Rectal smooth muscle tissue (tissue), 1 donor: Measurements from ENCODE around the gene TERT.

ENCODE experiments used
- H3K27ac ChIP-seq: one replicate; pipeline ENCODE4 v1.7.0; 2013; ENCODE audit warnings: low read depth, low read length, inconsistent platforms
- H3K27me3 ChIP-seq: one replicate; pipeline ENCODE4 v1.7.0; 2013; ENCODE audit warnings: low read length; ENCODE audit not compliant: control insufficient read depth, insufficient read depth
- H3K36me3 ChIP-seq: one replicate; pipeline ENCODE4 v1.7.0; 2013; ENCODE audit warnings: low read length; ENCODE audit not compliant: control insufficient read depth, insufficient read depth
- H3K4me1 ChIP-seq: one replicate; pipeline ENCODE4 v1.7.0; 2013; ENCODE audit warnings: low read length; ENCODE audit not compliant: control insufficient read depth, insufficient read depth
- H3K4me3 ChIP-seq: one replicate; pipeline ENCODE4 v1.7.0; 2013; ENCODE audit warnings: low read length
- H3K9ac ChIP-seq: one replicate; pipeline ENCODE4 v1.7.0; 2013; ENCODE audit warnings: low read length

The TERT gene

DNA sequence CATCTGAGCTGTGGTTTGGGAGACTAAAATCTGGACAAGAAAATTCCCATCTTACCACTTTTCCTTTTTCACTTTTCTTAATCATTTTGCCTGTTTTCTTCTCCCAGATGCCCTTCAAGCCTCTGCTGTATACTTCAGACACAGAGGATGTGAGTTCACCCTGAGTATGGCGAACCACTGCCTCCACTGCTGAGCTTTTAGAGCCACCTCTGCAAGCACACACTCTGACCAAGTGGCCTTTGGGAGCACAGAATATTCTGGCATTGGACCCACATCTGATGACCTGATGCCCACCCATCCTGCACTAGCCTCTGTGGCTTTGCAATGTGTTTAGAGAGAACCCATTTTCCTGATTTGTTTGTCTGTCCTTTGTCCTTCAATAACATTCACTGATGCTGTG, 32.5 kb downstream of the TERT start:
- no peak overlapping the region for H3K9ac ChIP-seq
- no peak overlapping the region for H3K27ac ChIP-seq
- no peaks in the 10 kb centered on the region for H3K27me3 ChIP-seq
- H3K4me3 ChIP-seq = no peak overlapping the region
- H3K36me3 ChIP-seq = no peaks in the 10 kb centered on the region
- no peaks in the 10 kb centered on the region for H3K4me1 ChIP-seq

DNA sequence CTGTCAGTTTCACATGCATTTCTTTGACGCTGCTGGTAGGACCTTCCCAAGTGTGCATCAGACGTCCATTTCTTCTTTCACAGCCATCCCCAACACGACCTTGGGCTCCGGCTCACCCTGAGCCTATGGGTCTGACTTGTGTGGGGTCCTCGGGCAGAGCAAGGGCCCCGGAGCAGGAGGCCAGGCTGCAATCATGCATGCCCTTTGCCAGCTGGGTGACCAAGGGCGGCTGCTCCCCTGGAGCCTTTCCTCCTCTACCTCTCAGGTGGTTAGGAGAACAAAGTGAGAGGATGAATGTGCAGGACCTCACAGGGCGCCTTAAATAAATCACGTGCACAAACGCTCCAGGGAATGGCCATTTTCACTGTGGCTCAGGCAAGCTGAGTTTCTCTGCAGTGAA, 33.2 kb downstream of the TERT start:
- no peaks in the 10 kb centered on the region for H3K4me1 ChIP-seq
- H3K27ac ChIP-seq = no peak overlapping the region
- no peaks in the 10 kb centered on the region for H3K27me3 ChIP-seq
- H3K4me3 ChIP-seq = no peak overlapping the region
- H3K9ac ChIP-seq = no peak overlapping the region
- no peaks in the 10 kb centered on the region for H3K36me3 ChIP-seq

DNA sequence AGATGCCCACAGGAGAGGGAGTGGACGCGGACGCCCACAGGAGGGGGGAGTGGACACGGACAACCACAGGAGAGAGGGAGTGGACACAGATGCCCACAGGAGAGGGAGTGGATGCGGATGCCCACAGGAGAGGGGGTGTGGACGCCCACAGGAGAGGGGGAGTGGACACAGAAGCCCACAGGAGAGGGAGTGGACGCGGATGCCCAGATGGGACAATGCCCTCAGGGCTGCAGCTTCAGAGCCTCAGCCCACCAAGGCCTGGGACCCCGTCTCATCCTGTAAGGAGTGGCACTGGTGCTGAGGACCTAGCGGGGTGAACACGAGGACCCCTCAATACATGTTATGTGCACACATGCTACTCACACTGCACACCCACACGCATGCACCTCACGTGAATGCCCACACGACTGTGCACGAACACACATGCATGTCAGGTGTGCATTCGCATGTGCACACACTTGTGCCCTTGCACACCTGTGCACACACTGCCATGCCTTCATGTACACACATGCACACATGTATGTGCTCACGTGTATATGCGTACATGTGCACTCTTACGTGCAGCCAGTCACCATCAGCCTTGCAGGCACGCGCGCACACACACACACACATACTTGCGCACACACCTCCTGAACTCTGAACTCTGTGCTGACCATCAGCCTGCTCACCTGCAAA, 34.9 kb downstream of the TERT start:
- H3K27me3 ChIP-seq = no peaks in the 10 kb centered on the region
- no peaks in the 10 kb centered on the region for H3K36me3 ChIP-seq
- no peak overlapping the region for H3K4me3 ChIP-seq
- H3K9ac ChIP-seq = no peak overlapping the region
- H3K27ac ChIP-seq = no peak overlapping the region
- H3K4me1 ChIP-seq = no peaks in the 10 kb centered on the region

DNA sequence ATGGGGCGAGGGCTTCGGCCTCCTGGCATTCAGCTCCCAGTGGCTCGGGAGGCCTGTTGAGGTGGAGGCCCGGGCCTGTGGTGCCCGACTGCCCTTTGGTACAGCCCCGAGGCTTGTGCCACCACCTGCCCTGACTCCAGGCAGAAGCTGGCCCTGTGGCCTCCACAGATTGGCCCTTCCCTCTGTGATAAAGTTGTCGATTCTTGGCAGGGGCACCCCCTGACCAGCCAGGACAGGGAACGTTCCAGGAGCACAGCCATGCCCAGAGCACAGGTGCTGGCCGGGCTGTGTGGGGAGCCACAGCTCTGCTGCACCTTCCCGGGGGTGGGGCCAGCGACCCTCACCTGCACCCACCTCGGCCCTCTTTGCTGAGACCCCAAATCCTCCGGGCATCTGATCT, 37.0 kb downstream of the TERT start:
- Histone ChIP-seq H3K36me3 (no peaks in the 10 kb centered on the region), H3K4me3 (no peak overlapping the region), H3K27me3 (no peaks in the 10 kb centered on the region), H3K4me1 (no peaks in the 10 kb centered on the region), H3K9ac (no peak overlapping the region), H3K27ac (no peak overlapping the region)

- Histone ChIP-seq H3K27me3 (no peaks in the 10 kb centered on the region), H3K27ac (no peak overlapping the region), H3K36me3 (no peaks in the 10 kb centered on the region), H3K4me3 (no peak overlapping the region), H3K9ac (no peak overlapping the region), H3K4me1 (no peaks in the 10 kb centered on the region)
These were observed 37.5 kb downstream of the TERT start for GRCh38 chr5:1257363-1257762.

- H3K4me1 ChIP-seq = no peaks in the 10 kb centered on the region
- H3K4me3 ChIP-seq = no peak overlapping the region
- H3K27ac ChIP-seq = no peak overlapping the region
- H3K9ac ChIP-seq = no peak overlapping the region
- no peaks in the 10 kb centered on the region for H3K36me3 ChIP-seq
- H3K27me3 ChIP-seq = no peaks in the 10 kb centered on the region
These were observed 38.1 kb downstream of the TERT start for GRCh38 chr5:1256776-1257175.

DNA sequence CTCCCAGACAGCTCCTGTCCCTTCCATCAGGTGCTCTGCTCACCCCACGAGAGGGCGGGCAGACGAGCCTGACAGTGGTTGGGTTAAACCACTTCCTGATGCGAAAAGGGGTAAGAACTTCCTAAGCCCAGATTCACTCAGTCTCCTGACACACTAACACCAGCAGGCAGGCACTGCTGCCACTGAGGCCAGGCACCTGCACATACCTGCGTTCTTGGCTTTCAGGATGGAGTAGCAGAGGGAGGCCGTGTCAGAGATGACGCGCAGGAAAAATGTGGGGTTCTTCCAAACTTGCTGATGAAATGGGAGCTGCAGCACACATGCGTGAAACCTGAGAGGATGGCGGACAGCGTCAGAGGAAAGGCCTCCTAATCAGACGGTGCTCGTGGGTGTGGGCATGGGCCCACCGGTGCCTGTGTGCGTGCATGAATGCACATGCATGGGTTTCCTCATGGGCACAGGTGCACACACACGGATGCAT, 39.7 kb downstream of the TERT start:
- Histone ChIP-seq H3K27ac (no peak overlapping the region), H3K9ac (no peak overlapping the region), H3K4me1 (no peaks in the 10 kb centered on the region), H3K4me3 (no peak overlapping the region), H3K36me3 (no peaks in the 10 kb centered on the region), H3K27me3 (no peaks in the 10 kb centered on the region)

DNA sequence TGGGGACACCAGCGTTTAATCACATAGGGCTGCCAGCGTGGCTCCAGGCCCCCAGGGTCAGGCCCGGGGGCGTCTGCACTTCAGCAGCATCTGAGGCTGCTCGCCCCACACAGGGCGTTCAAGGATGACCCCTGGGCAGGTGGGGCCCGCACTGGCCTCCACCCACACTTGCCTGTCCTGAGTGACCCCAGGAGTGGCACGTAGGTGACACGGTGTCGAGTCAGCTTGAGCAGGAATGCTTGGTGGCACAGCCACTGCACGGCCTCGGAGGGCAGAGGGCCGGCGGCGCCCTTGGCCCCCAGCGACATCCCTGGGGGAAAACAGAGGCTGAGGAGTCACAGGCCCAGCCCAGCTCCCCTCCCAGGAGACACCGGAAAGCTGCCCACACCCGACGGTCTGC, 40.7 kb downstream of the TERT start:
- H3K27me3 ChIP-seq = no peaks in the 10 kb centered on the region
- no peaks in the 10 kb centered on the region for H3K36me3 ChIP-seq
- no peak overlapping the region for H3K4me3 ChIP-seq
- H3K4me1 ChIP-seq = no peaks in the 10 kb centered on the region
- H3K27ac ChIP-seq = no peak overlapping the region
- no peak overlapping the region for H3K9ac ChIP-seq

DNA sequence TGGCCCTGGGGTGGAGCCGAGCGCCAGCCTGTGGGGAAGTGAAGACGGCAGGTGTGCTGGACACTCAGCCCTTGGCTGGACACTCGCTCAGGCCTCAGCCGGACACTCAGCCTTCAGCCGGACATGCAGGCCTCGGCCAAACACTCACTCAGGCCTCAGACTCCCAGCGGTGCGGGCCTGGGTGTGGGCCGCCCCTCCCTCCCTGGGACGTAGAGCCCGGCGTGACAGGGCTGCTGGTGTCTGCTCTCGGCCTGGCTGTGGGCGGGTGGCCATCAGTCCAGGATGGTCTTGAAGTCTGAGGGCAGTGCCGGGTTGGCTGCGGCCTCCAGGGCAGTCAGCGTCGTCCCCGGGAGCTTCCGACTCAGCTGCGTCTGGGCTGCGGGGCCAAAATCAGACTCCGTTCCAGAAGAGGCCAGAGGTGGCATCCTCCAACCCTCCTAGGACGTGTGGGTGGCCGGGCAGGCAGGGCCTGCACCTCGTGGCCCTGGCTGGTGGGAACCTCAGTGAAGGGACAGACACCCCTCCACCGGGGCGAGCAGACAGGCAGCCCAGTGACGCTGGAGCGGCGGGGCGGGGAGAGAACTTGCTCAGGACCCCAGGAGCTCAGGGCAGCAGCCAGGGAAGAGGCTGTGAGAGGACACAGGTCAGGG, 41.3 kb downstream of the TERT start:
- H3K27ac ChIP-seq = no peak overlapping the region
- no peaks in the 10 kb centered on the region for H3K36me3 ChIP-seq
- H3K27me3 ChIP-seq = no peaks in the 10 kb centered on the region
- no peak overlapping the region for H3K9ac ChIP-seq
- H3K4me1 ChIP-seq = no peaks in the 10 kb centered on the region
- H3K4me3 ChIP-seq = no peak overlapping the region

DNA sequence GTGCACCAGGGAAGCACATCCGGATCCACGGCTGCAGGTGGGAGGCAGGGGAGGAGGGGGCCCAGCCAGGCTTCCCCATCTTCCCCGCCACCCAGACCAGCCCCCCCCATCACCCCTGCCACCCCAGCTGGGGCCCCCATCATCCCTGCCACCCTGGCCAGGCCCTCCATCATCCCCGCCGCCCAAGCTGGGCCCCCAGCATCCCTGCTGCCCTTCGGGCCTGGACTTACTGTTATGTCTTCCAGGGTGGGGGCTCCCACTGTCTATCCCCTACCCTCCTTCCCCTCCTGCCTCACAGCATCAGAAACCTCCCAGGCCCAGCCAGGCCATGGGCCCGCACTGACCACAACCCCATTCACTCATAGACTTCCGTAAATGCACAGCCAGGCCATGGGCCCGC, 42.2 kb downstream of the TERT start:
- Histone ChIP-seq H3K36me3 (no peaks in the 10 kb centered on the region), H3K27ac (no peak overlapping the region), H3K27me3 (no peaks in the 10 kb centered on the region), H3K4me1 (no peaks in the 10 kb centered on the region), H3K9ac (no peak overlapping the region), H3K4me3 (no peak overlapping the region)

DNA sequence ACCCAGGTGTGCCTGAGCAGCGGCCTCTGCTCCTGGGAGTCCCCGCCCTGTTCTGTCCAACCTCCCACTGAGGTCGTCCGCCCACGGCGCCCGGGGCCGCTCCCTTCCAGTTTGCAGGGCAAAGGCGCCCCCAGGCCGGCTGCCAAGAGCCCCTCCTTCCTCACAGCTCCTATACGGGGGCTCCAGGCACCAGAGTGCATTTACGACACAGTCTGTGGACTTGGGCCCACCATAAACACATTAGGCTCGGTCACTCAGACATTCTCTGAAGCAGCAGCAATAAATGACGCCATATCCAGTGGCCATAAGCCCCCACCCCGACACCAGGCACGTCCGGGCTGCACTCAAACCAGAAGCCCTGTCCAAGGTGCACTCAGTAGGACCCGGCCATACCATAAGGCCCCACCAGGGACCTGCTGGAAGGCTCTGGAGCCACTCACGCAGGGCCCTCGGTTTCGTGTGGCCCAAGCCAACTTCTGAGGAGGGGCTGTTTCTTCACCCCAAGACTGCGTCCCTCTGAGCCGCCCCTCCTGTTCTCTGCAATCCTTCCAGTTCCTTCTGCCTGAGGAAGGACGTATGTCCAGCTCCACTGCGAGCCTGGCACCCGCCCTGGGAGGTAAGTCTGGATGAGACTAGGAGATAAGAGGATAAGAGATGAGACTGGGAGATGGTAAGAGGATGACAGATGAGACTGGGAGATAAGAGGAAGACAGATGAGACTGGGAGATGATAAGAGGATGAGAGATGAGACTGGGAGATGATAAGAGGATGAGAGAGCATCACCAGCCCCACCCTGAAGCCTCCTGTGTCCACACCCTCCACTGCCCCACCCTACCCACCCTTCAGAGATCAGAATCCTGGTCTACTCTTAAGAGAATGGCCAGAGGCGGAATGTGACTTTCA, 42.9 kb downstream of the TERT start:
- Histone ChIP-seq H3K4me1 (no peaks in the 10 kb centered on the region), H3K9ac (no peak overlapping the region), H3K27ac (no peak overlapping the region), H3K36me3 (no peaks in the 10 kb centered on the region), H3K4me3 (no peak overlapping the region), H3K27me3 (no peaks in the 10 kb centered on the region)

- Histone ChIP-seq H3K27ac (no peak overlapping the region), H3K4me1 (no peaks in the 10 kb centered on the region), H3K36me3 (no peaks in the 10 kb centered on the region), H3K9ac (no peak overlapping the region), H3K4me3 (no peak overlapping the region), H3K27me3 (peaks cover 2% of the 10 kb centered on the region)
These were observed 45.2 kb downstream of the TERT start for GRCh38 chr5:1249366-1250280.
